ENCODE results near the gene RAC2.

Gene RAC2

DNA sequence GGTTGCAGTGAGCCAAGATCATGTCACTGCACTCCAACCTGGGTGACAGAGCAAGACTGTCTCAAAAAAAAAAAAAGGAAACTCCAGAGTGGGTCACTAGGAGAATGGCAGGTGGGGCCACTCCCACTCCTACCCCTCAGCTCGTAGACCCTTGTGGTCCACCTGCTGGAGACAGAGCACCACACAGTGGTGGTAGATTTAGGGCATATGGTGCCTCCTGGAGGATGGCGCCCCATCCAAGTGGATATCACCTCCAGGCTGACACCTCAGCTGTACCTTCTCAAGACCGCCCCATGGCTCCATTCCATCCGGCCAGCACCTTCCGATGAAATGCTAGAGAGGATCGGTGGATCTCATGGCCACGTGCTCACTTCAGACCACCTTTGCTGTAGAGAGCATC, 44.5 kb upstream of the RAC2 start:
- DNase-seq (ENCODE audit: low read depth in 2 of 2) = no peak
- TF ChIP-seq, protein P1, sequence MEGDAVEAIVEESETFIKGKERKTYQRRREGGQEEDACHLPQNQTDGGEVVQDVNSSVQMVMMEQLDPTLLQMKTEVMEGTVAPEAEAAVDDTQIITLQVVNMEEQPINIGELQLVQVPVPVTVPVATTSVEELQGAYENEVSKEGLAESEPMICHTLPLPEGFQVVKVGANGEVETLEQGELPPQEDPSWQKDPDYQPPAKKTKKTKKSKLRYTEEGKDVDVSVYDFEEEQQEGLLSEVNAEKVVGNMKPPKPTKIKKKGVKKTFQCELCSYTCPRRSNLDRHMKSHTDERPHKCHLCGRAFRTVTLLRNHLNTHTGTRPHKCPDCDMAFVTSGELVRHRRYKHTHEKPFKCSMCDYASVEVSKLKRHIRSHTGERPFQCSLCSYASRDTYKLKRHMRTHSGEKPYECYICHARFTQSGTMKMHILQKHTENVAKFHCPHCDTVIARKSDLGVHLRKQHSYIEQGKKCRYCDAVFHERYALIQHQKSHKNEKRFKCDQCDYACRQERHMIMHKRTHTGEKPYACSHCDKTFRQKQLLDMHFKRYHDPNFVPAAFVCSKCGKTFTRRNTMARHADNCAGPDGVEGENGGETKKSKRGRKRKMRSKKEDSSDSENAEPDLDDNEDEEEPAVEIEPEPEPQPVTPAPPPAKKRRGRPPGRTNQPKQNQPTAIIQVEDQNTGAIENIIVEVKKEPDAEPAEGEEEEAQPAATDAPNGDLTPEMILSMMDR (IDR thresholded peaks at IDR 0.05; ENCODE audit: low read depth, low read length) = no peak
- H3K4me3 ChIP-seq (replicated peaks in 1 of 2; ENCODE audit: low read depth in 2 of 2, low read length in 2 of 2) = no peak overlapping the region

DNA sequence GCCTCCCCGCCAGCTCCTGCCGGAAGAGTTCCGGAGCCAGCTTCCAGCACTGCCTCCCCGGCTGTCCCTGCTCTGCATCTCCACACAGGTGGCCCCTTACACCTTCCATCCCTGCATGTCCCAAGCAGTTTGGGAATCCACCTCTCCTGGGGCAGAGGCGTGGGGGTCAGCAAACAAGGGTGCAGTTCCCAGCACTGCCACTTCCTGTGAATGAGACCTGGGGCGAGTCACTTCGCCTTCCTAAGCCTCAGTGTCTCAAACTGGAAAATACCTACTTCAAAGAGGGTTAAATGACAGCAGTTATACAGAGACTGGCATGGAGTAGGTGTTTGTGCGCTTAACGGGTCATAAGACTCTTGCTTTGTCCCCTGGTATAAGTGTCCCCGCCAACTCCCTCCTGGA, 43.5 kb upstream of the RAC2 start:
- no peak for DNase-seq (ENCODE audit: low read depth in 2 of 2)
- H3K4me3 ChIP-seq (replicated peaks in 1 of 2; ENCODE audit: low read depth in 2 of 2, low read length in 2 of 2) = no peak overlapping the region
- TF ChIP-seq, protein P1 (IDR thresholded peaks at IDR 0.05; ENCODE audit: low read depth, low read length) = no peak

DNA sequence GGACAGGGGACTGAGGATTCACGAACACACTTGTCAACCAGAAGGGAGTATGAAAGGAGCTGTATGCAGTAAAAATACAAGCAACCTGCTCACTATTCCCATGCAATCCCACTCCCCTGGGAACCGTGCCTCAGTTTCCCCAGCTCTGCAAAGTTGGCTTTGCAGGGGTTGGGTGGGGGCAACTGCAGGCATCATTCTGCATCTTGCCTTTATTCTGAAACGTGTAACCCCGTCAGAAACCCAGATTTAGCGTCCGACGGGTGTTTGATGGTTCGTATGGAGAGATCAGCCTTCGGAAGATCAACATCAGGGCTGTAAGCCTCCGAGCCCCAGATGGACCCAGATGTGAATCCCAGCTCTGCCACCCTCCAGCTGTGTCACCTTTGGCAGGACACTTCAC, 41.9 kb upstream of the RAC2 start:
- TF ChIP-seq, protein P1 (IDR thresholded peaks at IDR 0.05; ENCODE audit: low read depth, low read length) = no peak
- DNase-seq (ENCODE audit: low read depth in 2 of 2) = no peak
- H3K4me3 ChIP-seq (replicated peaks in 1 of 2; ENCODE audit: low read depth in 2 of 2, low read length in 2 of 2) = no peak overlapping the region

DNA sequence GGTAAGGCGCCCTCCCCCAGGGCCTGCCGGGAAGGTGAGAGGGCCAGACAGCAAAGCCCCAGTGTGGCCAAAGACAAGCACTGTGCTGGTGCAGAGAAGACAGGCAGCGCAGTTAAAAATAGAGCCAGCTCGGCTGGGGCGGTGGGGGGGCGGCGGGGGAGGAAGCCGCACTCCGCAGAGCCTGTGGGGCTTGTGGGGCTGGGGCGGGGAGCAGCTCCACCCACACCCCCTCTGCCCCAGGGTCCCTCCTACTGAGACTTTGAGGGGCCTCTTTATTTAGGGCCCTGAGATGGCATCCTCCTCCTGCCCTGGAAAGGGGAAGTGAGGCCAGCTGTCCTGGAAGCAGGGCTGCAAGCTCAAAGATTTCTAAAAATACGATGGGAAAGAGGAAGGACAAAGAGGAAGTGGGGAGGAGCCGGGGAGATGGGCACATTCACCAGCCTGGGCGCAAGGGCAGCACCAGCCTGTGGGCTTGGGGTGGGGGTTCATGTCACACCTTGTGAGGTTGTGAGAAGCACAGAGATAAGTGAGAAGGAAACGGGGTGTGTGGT, 40.8 kb upstream of the RAC2 start:
- TF ChIP-seq, protein P1 (IDR thresholded peaks at IDR 0.05; ENCODE audit: low read depth, low read length) = no peak
- H3K4me3 ChIP-seq (replicated peaks in 1 of 2; ENCODE audit: low read depth in 2 of 2, low read length in 2 of 2) = no peak overlapping the region
- DNase-seq (ENCODE audit: low read depth in 2 of 2) = no peak

DNA sequence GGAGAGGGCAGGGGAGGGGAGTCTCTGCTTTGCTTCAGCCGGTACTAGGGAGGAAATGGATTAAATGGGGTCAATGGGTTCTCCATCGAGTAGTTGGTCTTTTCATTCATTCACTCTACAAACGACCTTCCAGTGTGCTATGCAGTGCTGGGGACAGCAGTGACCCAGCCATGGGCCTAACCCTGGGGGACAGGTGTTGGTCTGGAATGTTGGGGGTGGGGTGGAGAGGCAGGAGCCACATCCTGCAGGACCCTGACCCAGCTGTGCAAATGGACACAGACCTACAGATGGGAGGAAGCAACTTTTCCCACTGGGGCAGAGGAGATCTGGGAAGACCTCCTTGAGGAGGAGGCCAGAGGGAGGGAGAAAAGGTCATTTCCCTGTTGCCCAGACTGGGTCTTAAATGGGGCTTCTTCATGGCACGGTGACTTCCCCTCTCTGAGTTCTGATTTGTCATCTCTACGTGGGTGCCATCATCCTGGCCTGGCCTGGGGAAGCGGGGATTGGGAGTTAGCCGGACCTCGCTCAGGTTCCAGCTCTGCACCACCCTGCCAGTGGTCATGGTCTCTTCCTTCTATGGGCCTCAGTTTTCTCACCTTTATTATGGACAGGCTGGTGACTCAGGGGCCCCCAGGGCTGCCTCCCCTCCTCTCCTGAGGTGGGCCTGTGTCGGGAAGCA, 40.2 kb upstream of the RAC2 start:
- no peak overlapping the region for H3K4me3 ChIP-seq (replicated peaks in 1 of 2; ENCODE audit: low read depth in 2 of 2, low read length in 2 of 2)
- DNase-seq (ENCODE audit: low read depth in 2 of 2) = no peak
- TF ChIP-seq, protein P1 (IDR thresholded peaks at IDR 0.05; ENCODE audit: low read depth, low read length) = no peak

DNA sequence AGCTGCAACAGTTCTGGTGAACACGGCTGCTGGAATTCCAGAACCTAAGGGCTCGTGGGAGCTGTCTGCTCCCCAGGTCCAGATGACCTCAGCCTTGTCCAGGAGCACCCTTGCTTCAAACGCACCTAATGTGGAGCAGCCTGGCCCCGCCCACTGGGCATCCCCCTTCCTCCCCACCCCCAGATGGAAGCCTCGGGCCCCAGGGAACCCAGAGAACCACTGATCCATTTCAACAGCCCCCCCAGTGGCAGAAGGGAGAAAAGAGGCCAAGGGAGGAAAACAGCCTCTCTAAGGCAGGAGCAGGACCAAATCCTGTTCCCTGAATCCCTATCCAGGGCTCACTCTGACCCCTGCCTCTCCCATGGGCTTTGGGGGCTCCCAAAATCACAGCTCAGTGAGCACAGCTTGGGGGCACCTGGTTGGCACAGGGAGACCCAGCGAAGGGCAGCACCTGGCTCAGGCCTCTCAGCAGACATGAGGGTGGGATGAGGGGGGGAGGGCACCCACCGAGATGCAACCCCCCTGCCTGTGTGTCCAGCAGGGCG, 39.4 kb upstream of the RAC2 start:
- DNase-seq (ENCODE audit: low read depth in 2 of 2) = no peak
- TF ChIP-seq, protein P1 (IDR thresholded peaks at IDR 0.05; ENCODE audit: low read depth, low read length) = no peak
- no peak overlapping the region for H3K4me3 ChIP-seq (replicated peaks in 1 of 2; ENCODE audit: low read depth in 2 of 2, low read length in 2 of 2)
